OCI-LY7 (cell line): ENCODE data around the gene ANTXR1. TPM values are rescaled to one million over a fixed set of nuclear protein-coding genes. Genes with fewer than 3 reads are reported as not detected.

Experiments
- BruUV-seq: library from RNA; stranded (reverse); fragments of 400-500 nt; replicated peaks from 2 replicates; lab custom pipeline; 2021; lab: Mats Ljungman, UMichigan
- CTCF ChIA-PET: fragments of 300-600 bp; sonication (Branson Sonifier 250); formaldehyde crosslinking; loops from one replicate; lab custom pipeline; 2022; ENCODE audit warnings: antibody characterized with exemption; ENCODE audit not compliant: unreplicated experiment; lab: Charles Lee
- POLR2A ChIA-PET: fragments of 300-600 bp; sonication (Branson Sonifier 250); formaldehyde crosslinking; loops from one replicate; lab custom pipeline; 2022; ENCODE audit warnings: antibody characterized with exemption; lab: Charles Lee
- DNase-seq: peaks from one replicate; pipeline ENCODE4 v3.0.0-alpha.2; 2015; ENCODE audit warnings: low spot score
- H2AFZ ChIP-seq: fragments of 200-600 bp; sonication (generic), shearing (Covaris generic); 2 replicates; pipeline ENCODE4 v1.6.1; 2014; ENCODE audit warnings: mild to moderate bottlenecking, antibody characterized with exemption, low read length, moderate library complexity
- H3K27ac ChIP-seq: fragments of 200-600 bp; sonication (generic); 2 replicates; pipeline ENCODE4 v1.5.1; 2014; ENCODE audit warnings: mixed run types, low read depth, mild to moderate bottlenecking, moderate library complexity, low read length, inconsistent platforms; ENCODE audit not compliant: poor library complexity, severe bottlenecking
- H3K36me3 ChIP-seq: fragments of 200-600 bp; sonication (generic); 2 replicates; pipeline ENCODE4 v1.6.1; 2014; ENCODE audit warnings: mild to moderate bottlenecking, antibody characterized with exemption, low read length, moderate library complexity, mixed read lengths; ENCODE audit not compliant: insufficient read depth
- H3K4me1 ChIP-seq: fragments of 200-600 bp; sonication (generic); 2 replicates; pipeline ENCODE4 v1.5.1; 2014; ENCODE audit warnings: mild to moderate bottlenecking, low read length; ENCODE audit not compliant: insufficient read depth, poor library complexity, severe bottlenecking
- H3K4me2 ChIP-seq: fragments of 200-600 bp; sonication (generic); 2 replicates; pipeline ENCODE4 v1.6.1; 2014; ENCODE audit warnings: mild to moderate bottlenecking, low read length
- H3K4me3 ChIP-seq: fragments of 200-600 bp; sonication (generic); 2 replicates; pipeline ENCODE4 v1.5.1; 2014; ENCODE audit warnings: mild to moderate bottlenecking, low read depth, low read length; ENCODE audit not compliant: poor library complexity, severe bottlenecking
- H3K79me2 ChIP-seq: fragments of 200-600 bp; sonication (generic); 2 replicates; pipeline ENCODE4 v1.6.1; 2016; ENCODE audit warnings: low read depth, mild to moderate bottlenecking, low read length, moderate library complexity, mixed read lengths; ENCODE audit not compliant: insufficient read depth
- H3K9me2 ChIP-seq: fragments of 200-600 bp; sonication (generic); 2 replicates; pipeline ENCODE4 v1.6.1; 2016; ENCODE audit warnings: mild to moderate bottlenecking, low read length, mixed read lengths; ENCODE audit not compliant: insufficient read depth
- H3K9me3 ChIP-seq: fragments of 200-600 bp; sonication (generic); 2 replicates; pipeline ENCODE4 v1.6.1; 2014; ENCODE audit warnings: mild to moderate bottlenecking, mixed run types, low read length, mixed read lengths
- H4K20me1 ChIP-seq: fragments of 200-600 bp; sonication (generic); 2 replicates; pipeline ENCODE4 v1.6.1; 2014; ENCODE audit warnings: mild to moderate bottlenecking, antibody characterized with exemption, low read length, moderate library complexity, mixed read lengths; ENCODE audit not compliant: insufficient read depth
- EZH2phosphoT487 ChIP-seq: fragments of 200-600 bp; sonication (generic); IDR thresholded peaks from 2 replicates; pipeline ENCODE4 v1.6.1; 2018; ENCODE audit warnings: low read depth, borderline replicate concordance, mild to moderate bottlenecking, mixed run types, antibody characterized with exemption, low read length, moderate library complexity, mixed read lengths
- intact Hi-C: fragments of 100-400 bp; cut with micrococcal nuclease; formaldehyde crosslinking; loops from one replicate; pipeline ENCODE4 v1.10.0; 2022; ENCODE audit not compliant: unreplicated experiment
- total RNA-seq, 2 experiments: library from RNA; depleted of rRNA in 1 of 2; stranded (reverse); fragments of >200 nt in 1 of 2; shearing (Covaris generic) in 1 of 2; gene quantifications; 2 replicates each; pipeline ENCODE4 v1.2.3, GENCODE V29; 2014 to 2022
- TF ChIP-seq, protein P1 (sequence below): fragments of 200-600 bp; sonication (generic); conservative IDR thresholded peaks from 2 replicates; pipeline ENCODE4 v1.5.1; 2014; ENCODE audit warnings: mild to moderate bottlenecking, antibody characterized with exemption, low read length, moderate library complexity, mixed read lengths

The ANTXR1 gene
- total RNA-seq, 2 experiments from 2014 or later = not detected

DNA sequence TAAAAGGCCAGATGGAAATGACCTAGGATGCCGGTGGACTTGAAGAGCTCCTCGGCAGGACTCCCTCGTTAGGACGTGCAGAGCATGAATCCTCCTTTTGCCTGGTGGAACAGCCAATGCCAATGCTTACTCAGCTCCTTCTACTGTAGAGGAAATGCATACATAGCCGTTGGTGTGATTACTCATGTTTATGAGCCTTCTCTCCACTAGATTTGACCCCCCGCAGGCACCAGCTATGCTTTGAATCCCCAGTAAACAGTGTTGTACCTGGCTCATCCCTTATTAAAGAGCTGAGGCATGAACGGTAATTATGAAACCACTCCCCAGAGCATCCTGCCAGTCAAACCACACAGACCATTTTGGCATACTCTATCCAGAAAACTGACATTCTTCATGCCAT lies 172.8 kb downstream of the ANTXR1 start:
- no peak for DNase-seq
- H3K27ac ChIP-seq = no peak overlapping the region
- H3K9me2 ChIP-seq = no peaks in the 10 kb centered on the region
- intact Hi-C loops = no loop called here
- H3K79me2 ChIP-seq = no peaks in the 10 kb centered on the region
- BruUV-seq = no TSS peak
- no peaks in the 10 kb centered on the region for H3K9me3 ChIP-seq
- H3K4me3 ChIP-seq = no peak overlapping the region
- H3K36me3 ChIP-seq = no peaks in the 10 kb centered on the region
- H3K4me2 ChIP-seq = no peak overlapping the region
- TF ChIP-seq, protein P1, sequence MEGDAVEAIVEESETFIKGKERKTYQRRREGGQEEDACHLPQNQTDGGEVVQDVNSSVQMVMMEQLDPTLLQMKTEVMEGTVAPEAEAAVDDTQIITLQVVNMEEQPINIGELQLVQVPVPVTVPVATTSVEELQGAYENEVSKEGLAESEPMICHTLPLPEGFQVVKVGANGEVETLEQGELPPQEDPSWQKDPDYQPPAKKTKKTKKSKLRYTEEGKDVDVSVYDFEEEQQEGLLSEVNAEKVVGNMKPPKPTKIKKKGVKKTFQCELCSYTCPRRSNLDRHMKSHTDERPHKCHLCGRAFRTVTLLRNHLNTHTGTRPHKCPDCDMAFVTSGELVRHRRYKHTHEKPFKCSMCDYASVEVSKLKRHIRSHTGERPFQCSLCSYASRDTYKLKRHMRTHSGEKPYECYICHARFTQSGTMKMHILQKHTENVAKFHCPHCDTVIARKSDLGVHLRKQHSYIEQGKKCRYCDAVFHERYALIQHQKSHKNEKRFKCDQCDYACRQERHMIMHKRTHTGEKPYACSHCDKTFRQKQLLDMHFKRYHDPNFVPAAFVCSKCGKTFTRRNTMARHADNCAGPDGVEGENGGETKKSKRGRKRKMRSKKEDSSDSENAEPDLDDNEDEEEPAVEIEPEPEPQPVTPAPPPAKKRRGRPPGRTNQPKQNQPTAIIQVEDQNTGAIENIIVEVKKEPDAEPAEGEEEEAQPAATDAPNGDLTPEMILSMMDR = no peak
- TF ChIP-seq EZH2phosphoT487 = no peak
- CTCF ChIA-PET = no interaction called here
- H2AFZ ChIP-seq = no peak overlapping the region
- POLR2A ChIA-PET = interaction anchor here (0.7 kb wide), 1 partner anchor 91 kb away, joined by 3 read pairs; no protein-coding TSS in a partner anchor
- H4K20me1 ChIP-seq = no peaks in the 10 kb centered on the region
- no peaks in the 10 kb centered on the region for H3K4me1 ChIP-seq

DNA sequence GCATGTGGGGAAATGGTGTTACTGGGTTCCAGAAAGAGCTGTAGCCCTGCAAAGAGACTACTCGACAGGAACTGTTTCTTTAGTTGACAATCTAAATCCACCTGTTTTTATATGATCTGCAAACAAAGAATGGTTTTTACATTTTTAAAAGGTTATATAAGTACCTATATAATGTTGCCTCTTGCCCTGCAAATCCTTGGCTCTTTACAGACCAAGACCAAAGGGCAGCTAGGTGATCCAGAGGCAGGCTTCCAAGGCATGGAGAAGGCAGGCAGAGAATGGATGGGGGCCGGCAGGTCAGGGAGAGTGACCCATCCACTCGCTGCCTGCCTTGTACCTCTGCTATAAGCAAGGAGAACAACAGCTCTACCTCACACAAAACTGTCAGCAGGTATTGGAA lies 173.6 kb downstream of the ANTXR1 start:
- H2AFZ ChIP-seq = no peak overlapping the region
- DNase-seq = no peak
- BruUV-seq = no TSS peak
- H3K9me3 ChIP-seq = no peaks in the 10 kb centered on the region
- CTCF ChIA-PET = no interaction called here
- POLR2A ChIA-PET = no interaction called here
- intact Hi-C loops = no loop called here
- H3K4me2 ChIP-seq = no peak overlapping the region
- no peaks in the 10 kb centered on the region for H4K20me1 ChIP-seq
- H3K9me2 ChIP-seq = no peaks in the 10 kb centered on the region
- H3K4me3 ChIP-seq = no peak overlapping the region
- no peak for TF ChIP-seq EZH2phosphoT487
- TF ChIP-seq, protein P1 = no peak
- no peak overlapping the region for H3K27ac ChIP-seq
- H3K79me2 ChIP-seq = no peaks in the 10 kb centered on the region
- H3K36me3 ChIP-seq = no peaks in the 10 kb centered on the region
- H3K4me1 ChIP-seq = no peaks in the 10 kb centered on the region

DNA sequence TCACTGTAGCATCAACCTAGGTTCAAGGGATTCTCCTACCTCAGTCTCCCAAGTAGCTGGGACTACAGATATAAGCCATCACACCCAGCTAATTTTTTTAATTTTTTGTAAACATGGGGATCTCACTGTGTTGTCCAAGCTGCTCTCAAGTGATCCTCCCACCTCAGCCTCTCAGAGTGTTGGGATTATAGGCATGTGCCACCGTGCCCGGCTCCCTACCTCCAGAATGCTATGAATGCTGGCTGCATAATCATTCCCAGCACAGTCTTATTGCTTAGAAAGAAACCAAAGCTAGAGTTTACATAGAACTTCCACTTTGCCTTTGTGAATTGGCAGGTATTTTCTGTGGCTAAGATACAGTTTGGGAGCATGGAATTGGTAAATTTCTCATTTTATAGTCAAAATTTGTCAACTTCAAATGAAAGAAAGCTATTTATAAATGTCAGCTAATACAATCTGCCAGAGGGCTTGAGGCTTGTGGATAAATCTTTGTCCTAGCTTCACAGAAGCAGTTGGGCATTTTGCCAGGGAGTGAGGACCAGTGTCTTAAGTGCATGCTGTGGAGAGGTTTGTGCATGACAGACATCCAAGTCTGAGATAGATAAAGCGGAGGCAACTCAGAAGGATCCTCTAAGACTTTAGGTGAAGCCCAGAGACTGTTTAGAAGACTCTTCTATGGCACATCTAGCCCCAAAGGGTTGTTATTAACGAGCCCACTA lies 175.4 kb downstream of the ANTXR1 start:
- no peaks in the 10 kb centered on the region for H3K79me2 ChIP-seq
- H3K9me2 ChIP-seq = no peaks in the 10 kb centered on the region
- H4K20me1 ChIP-seq = no peaks in the 10 kb centered on the region
- intact Hi-C loops = no loop called here
- no peaks in the 10 kb centered on the region for H3K36me3 ChIP-seq
- no peak for DNase-seq
- no peak overlapping the region for H2AFZ ChIP-seq
- no TSS peak for BruUV-seq
- H3K4me2 ChIP-seq = no peak overlapping the region
- no peak overlapping the region for H3K4me3 ChIP-seq
- no peak overlapping the region for H3K27ac ChIP-seq
- TF ChIP-seq EZH2phosphoT487 = no peak
- TF ChIP-seq, protein P1 = no peak
- ChIA-PET POLR2A (interaction anchor here (0.8 kb wide), 1 partner anchor 17 kb away, joined by 3 read pairs; no protein-coding TSS in a partner anchor), CTCF (no interaction called here)
- H3K9me3 ChIP-seq = no peaks in the 10 kb centered on the region
- H3K4me1 ChIP-seq = no peaks in the 10 kb centered on the region
